GM03348 (cell line): ENCODE measurements around the gene INSC.
"Not testable (repeated sequence)": the region's sequence is repeated elsewhere in the genome, so short reads cannot be mapped to it uniquely, and the experiment has no call there.

ENCODE experiments used
- DNase-seq: peaks from one replicate; pipeline ENCODE4 v3.0.0; 2012; ENCODE audit warnings: low spot score

The INSC gene

GRCh38 chr11:15114501-15115475 lies at the start of gene INSC:
Gene INSC, plus strand, starts transcription at chr11:15114923. Its CDS starts 34,252 bp downstream, at chr11:15149175.
- DNase-seq, result peak; percentile 55

DNA sequence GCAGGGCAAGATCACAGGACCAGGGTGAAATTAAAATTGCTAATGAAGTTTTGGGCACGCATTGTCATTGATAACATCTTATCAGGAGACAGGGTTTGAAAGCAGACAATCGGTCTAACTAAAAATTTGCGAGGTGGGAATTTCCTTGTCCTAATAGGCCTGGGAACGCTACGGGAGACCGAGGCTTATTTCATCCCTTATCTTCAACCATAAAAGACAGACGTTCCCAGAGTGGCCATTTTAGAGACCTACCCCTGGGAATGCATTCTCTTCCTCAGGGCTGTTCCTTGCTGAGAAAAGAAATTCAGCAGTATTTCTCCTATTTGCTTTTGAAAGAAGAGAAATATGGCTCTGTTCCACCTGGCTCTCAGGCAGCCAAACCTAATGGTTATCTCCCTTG lies 45.0 kb upstream of the INSC start:
- not testable (repeated sequence) for DNase-seq

GRCh38 chr11:15071556-15072255 lies 43.0 kb upstream of the INSC start:
- no peak for DNase-seq

DNA sequence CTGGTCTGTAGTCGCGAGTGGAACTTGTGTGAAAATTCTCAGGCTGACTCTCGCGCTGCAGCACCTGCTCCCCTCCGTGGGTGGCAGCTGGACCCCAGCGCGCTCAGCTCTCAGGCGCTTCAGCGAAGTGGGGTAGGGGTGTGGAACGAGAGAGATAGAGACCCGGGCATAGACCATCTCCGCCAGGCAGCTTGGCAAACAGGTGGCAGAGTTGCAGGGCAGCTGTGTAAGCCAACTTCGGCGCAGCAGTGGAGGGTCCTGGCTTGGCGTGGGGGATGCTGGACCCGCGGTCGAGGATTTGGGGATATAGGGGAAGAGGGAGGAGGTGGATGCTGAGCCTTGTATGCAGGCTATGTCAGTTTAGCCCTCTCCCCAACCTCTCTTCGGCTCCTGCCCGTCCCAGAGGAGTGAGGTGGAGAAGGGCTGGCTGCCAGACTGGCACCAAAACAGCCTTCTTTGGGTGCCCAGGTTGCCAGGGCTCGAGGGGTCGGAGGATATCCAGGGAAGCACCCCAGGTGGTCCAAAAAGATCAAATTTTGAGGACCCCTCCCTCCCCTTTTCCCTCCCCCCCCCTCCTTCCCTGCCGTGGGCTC lies 42.1 kb upstream of the INSC start:
- DNase-seq, result no peak

GRCh38 chr11:15073361-15074205 lies 41.1 kb upstream of the INSC start, which contains the start of gene CALCB:
Gene CALCB, plus strand, starts transcription at chr11:15073593. Its CDS starts 1,126 bp downstream, at chr11:15074719.
- peak; percentile 53 for DNase-seq

DNA sequence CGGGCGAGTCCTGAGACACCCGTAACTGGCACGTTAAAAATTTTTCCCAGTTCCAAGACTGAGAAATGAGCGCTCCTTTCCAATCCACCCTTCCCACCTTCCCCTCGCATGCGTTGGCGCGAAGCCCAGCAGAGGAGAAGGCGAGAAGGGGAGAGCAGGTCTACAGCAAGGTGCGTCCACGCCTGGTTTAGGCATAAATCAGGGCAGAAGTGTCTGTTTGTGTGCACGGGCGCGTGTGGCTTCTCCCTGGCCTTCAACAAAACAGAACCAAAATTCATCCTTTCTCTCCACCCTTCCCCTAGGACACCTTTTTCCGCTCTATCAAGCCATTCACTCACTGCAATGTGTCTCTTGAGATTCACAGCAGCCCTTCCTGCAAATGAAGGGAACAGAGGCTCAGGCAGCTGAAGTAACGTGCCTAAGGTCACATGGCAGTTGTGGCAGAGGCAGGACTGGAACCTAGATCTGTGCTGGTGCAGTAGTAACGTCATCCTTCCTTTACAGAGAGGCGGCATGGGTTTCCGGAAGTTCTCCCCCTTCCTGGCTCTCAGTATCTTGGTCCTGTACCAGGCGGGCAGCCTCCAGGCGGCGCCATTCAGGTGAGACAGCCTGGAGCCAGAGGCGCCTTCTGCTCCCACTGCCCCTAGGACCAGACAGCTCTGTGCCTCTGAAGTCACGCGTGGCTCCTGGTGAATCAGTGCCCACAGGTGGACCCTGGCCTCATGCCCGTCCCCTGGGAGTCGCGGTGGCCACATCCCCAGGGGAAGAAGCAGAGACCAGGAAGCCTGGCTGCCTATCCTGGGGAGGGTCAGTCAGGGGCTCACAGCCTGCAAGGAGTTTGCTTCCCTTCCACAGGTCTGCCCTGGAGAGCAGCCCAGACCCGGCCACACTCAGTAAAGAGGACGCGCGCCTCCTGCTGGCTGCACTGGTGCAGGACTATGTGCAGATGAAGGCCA lies 40.2 kb upstream of the INSC start:
- peak; percentile 65 for DNase-seq

DNA sequence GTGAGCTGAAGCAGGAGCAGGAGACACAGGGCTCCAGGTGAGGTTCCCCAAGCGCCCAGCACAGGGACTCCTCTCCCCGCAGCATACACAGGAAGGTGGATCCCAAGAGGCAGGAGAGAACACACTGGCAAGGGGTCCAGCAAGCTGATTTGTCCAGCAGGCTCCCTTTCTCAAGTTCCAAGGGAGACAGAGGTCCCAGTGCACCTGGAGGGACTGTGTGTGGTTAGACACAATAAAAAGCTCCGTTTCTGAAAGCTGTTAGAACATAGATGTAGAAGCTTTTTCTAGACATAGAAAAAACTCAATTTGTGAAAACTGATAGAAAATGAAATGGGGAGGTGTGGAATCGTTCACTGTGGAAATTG lies 39.6 kb upstream of the INSC start:
- no peak for DNase-seq

DNA sequence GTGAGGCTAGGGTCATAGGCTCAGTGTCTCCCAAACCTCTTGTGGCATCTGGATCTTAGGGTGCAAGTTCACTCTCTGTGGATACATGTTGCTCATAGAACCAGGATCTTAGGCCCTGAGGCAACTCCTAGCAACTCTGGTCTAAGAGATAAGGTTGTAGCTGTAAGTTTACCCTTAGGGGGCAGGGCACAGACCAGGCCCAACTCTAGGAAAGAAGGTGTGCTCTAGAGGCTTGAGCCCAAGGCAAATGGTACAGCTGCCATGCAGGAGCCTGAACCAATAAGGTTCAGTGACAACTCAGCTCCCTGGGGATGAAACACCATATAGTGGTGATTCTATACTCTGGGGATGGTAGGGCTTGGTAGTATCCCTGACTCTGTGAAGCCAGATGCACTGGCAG lies 23.5 kb upstream of the INSC start:
- DNase-seq, result no peak

DNA sequence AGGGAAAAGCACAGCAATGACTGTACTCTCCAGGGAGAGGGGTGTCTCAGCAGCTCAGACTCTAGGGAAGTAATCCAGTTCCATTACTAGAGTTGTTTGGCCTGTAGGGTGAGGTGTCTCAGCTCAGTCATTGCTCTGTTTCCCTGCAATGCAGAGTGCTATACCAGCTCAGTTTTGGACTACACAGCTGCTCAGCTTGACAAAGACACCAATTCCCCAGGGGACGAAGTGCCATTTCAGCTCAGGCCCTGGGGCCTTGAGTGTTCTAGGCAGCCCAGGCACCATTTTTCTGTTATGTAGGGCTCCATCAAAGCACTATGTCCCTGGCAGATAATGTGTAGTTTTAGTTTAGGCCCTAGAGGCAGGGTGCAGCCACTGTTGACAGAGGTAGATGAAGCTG lies 23.1 kb upstream of the INSC start:
- no peak for DNase-seq

- no peak for DNase-seq
Observed at GRCh38 chr11:15093432-15093831, 21.3 kb upstream of the INSC start.

GRCh38 chr11:15095736-15096228 lies 18.9 kb upstream of the INSC start:
- no peak for DNase-seq

DNA sequence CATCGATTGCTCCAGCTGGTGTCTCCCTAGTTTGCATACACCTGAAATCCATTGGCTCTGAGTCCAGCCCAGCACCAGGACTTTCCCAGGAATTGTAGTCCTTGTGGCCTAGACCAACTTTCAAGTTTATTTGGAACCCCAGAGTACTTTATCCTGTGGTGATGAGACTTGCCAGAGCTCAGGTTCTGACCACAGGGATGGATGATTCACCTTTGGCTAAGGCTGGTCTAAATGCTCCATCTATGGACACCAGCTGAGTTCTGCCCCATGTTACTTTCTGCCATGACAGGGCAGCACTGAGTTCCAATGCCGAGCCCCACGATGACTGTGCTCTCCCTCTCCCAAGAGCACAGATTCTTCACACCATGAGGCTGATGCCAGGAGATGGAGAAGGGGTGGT lies 17.3 kb upstream of the INSC start:
- DNase-seq, result no peak

- no peak for DNase-seq
Observed at GRCh38 chr11:15099267-15099666, 15.5 kb upstream of the INSC start.

GRCh38 chr11:15101072-15101709 lies 13.5 kb upstream of the INSC start:
- DNase-seq, result peak; percentile 83

GRCh38 chr11:15104166-15104565 lies 10.6 kb upstream of the INSC start:
- no peak for DNase-seq

- DNase-seq, result peak; percentile 44
Observed at GRCh38 chr11:15106201-15106965, 8.3 kb upstream of the INSC start.

DNA sequence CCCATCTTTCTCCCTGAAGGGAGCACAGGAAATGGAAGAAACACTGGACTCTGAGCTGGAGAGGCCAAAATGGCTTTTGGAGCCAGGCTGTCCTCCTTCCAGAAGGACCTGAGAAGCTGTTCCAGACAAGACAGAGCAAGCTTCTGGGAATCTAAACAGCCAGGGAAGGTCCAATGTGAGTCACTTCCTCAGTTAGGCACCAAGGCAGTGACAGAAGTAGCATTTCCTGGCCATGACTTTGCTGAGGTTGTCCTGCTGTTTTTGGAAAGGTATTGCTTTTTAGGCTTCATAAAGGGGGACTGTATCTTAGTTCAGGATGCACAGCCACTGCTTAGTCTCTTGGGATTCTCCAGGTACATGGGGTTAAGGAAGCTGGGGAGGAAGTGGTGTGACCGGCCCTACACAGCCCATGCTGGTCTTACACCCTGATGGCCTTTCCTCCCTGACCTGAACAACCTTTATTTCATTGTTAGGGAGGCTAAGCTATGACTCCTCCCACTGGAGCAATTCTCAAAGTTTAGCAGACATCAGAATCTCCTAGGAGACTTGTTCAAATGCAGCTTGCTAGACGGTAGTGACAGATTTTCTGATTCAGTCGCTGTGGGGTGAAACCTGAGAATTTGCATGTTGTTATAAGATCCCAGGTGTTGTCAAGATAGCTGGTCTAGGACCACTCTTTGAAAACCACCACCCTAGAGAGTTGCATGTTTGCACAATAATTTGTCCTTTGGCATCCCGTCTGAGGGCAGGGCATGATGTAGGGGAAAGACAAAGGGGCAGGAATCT lies 6.8 kb upstream of the INSC start:
- peak; percentile 26 for DNase-seq

- no peak for DNase-seq
Observed at GRCh38 chr11:15108592-15109130, 6.1 kb upstream of the INSC start.
